ENCODE measurements around the gene SLC44A1.

GRCh38 chr9:105281926-105282325, 37.5 kb downstream of the SLC44A1 start:
- TF ChIP-seq ZNF274 (IDR thresholded peaks at IDR 0.05; ENCODE audit: low read depth, low read length) (no peak), SUZ12 (IDR thresholded peaks at IDR 0.05; ENCODE audit: extremely low read depth, insufficient read depth, insufficient read length) (no peak)
